NCI-H524 (cell line): ENCODE results near the gene AKT1.
"Not testable (repeated sequence)": the region's sequence is repeated elsewhere in the genome, so short reads cannot be mapped to it uniquely, and the experiment has no call there.

Experiments used
- DNase-seq, 2 experiments: peaks; one replicate each; lab custom pipeline; 2025; lab: John Stamatoyannopoulos, UW

Gene AKT1

GRCh38 chr14:104794993-104795780, at the start of gene AKT1:
Gene AKT1 (minus strand): TSS chr14:104795748. CDS start chr14:104792643, 3,105 bp downstream.
- DNase-seq, result no peak

DNA sequence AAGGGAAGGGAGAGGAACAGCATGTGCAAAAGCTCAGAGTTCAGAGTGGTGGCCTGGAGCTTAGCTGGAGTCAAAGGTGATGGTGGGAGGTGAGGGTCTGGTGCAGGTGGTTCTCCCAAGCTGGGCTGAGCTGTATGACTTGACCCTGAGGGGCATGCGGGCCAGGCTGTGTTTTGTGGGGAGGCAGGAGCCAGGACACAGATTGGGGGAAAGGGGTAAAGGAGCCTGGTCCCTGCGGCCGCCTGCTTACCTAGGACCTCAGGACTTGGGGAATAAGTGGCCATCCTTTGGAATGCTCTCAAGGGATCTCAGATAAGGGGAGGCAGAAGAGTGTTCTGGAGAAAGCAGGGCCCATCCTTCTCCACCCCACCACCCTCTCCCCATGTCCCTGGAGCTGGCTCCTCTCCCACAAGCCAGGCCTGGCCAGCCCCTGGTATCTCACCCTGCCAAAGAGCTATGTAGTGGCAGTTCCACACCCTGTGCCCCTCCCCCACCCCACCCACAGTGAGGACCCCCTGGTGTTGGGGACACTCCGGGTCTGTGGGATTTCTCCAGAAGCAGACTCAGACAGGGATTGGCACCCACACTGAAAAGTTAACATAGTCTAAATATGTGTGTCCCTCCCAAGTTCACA, 49.6 kb upstream of the AKT1 start:
- DNase-seq, result no peak

- peak in 1 of 2 experiments; percentile 53 for DNase-seq
Observed at GRCh38 chr14:104844306-104845032, 48.9 kb upstream of the AKT1 start.

DNA sequence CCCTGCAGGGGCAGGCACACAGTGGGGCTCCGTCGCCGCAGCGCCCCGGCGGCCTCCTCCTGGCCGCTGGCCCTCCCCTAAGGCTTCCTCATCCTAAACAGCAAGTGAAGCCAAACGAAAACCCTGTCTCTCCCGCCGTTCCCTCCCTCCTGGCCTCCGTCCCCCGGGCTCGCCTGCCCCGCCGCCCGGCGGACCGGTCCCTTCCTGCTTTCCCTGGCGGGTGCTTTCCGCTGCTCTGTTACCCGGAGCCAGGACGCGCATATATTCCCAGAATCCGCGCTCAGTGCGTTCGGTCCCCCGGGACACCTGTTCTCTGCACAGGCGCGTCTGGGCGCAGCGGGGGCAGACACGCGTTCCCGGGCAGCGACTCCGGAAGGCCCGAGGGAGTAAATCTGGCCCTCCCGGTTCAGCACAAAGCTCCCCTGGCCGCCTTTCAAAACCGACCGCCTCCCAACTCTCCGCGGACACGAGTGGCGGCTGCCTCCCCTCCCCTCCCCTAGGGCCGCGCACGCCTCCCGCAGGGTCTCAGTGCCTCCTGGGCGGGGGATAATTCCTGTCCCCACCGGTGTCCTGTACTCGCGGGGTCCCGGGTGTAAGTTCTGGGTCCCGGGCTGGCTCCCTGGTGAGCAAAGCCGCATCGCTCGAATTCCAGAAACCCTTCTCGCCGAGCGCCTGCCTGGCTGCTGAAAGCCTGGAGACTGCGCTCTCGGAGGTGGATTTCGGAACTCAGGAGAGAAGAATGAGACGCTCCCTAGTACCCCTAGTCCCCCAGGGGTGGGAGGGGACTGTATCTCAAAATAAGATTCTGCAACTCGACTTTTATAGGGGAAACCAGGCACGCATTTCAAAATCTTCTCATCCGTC, 48.1 kb upstream of the AKT1 start:
- peak in 1 of 2 experiments; percentile 55 for DNase-seq

DNA sequence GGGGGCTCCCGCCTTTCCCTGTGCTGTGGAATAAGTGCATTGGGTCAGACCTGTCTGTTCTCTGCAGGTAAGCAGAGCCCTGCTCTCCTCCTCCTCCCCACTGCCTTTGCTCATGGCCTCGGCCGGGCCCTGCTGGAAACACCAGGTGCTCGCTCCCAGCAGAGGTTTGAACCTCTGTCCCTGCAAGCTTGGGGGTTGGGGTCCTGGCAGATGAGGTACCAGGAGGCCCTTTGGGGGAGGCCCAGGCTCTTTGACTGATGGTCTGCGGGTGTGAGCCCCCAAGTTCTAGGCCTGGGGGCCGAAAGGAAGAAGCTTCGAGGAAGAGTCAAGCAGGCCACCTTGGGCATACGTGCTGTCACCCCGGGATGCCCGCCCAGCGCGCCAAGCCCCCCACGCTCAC, 47.5 kb upstream of the AKT1 start:
- DNase-seq, result no peak

GRCh38 chr14:104841730-104842129, 46.2 kb upstream of the AKT1 start:
- no peak for DNase-seq

DNA sequence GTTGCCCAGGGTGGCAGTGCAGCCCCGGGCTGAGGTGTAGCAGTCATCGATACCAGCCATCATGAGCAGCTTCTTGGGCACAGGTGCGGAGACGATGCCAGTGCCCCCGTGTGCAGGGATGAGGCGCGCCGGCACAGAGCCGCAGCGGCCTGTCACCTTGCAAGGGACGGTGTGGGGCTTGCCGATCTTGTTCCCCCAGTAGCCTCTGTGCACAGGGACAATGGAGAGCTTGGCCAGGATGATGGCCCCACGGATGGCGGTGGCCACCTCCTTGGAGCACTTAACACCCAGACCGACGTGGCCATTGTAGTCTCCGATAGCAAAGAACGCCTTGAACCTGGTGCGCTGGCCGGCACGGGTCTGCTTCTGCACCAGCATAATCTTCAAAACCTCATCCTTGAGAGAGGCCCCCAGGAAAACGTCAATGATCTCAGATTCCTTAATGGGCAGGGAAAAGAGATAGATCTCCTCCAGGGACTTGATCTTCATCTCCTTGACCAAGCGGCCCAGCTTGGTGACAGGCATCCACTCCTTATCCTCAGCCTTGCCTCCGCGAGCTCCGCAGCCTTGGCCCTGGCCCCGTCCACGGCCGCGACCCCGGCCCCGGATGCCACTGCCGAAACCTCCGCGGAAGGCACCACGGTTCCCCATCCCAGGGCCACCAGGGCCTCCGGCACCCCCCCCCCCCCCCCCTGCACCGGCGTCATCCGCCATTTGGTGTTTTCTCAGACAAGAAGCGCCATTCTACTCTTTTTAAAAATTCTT, 40.8 kb upstream of the AKT1 start:
- not testable (repeated sequence) for DNase-seq

- DNase-seq, result no peak
Observed at GRCh38 chr14:104830781-104831180, 35.2 kb upstream of the AKT1 start.

- DNase-seq, result peak; percentile 53 to 77
Observed at GRCh38 chr14:104827177-104828055, 31.9 kb upstream of the AKT1 start.

GRCh38 chr14:104826861-104827176, 31.3 kb upstream of the AKT1 start:
- DNase-seq, result peak in 1 of 2 experiments; percentile 36

DNA sequence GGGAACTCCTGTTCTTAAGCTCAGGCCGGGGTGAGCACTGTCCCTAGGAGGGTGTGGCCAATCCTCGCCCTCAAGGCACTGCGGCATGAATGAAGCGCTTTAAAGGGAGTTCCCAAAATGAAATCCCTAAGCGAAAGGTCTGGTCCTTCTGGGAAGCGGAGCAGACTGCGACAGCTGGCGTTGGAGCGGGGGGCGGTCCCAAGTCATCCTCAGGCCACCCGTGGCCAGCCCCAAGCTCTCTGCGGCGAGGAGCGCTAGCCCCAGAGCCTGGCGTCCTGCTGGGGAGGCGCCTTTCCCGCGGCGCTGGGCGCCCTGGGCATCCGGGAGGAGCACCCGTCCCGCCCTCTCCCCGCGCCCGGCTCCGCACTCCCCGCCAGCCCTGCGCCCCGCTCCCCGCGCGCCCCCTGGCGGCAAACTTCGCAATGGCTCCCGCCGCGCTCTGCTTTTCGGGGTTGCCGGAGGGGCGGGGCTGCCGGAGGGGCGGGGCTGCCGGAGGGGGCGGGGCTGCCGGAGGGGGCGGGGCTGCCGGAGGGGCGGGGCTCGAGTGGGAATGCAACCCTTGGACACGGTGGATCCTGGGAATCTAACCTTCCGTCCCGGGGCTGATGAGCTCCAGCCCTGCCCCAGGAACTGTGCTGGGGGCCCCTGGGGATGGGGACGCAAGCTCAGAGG, 30.8 kb upstream of the AKT1 start:
- peak; percentile 93 to 96 for DNase-seq

DNA sequence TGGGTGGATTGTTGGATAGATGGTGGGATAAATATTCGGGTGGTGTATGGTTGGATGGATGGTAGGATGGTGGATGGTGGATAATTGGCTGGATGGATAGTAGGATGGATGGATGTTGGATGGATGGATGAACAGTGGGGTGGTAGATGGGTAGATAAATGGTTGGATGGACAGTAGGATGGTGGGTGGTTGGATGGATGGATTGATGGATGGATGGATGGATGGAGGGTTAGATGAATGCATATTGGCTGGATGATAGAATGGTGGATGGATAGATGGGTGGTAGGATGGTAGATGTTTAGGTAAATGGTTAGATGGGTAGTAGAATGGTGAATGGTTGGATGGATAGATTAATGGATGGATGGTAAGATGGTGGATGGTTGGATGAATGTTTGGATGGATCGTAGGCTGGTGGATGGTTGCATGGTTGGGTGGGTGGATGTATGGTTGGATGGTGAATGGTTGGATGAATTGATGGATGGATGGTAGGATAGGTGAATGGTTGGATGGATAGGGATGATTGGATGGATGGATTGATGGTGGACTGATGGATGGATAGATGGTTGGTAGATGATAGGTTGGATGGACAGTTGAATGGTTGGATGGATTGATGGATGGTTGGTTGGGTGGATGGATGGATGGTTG, 28.9 kb upstream of the AKT1 start:
- DNase-seq, result no peak

DNA sequence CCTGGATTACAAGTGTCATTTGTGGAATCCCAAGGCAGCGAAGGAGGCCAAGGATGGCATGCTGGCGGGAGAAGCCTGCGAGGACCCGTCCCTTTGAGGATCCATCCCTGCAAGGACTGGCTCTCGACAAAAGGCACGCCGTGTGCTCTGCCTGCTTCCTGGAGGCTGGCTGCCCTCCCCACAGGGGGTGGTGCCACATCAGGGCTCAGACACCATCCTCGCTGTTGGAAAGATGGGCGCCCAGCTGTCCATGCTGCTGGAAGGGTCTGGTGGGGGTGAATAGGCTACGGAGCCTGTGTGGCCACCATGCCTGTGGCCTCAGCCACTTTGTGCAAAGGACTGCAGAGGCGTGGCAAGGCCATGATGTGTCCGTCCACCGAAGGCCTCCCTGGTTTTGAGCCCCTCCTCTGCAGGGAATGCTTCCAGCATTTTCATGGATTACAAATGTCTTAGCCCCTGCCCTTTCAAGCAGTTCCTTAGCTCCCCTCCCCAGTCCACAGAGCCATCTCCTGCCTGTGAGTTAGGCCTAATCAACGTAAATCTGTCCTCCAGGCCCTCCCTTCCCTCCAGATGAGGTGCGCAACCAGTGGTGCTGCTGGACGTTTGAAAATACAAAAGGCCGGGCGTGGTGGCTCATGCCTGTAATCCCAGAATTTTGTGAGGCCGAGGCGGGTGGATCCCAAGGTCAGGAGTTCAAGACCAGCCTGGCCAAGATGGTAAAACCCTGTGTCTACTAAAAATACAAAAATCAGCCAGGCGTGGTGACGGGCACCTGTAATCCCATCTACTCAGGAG, 27.5 kb upstream of the AKT1 start:
- no peak for DNase-seq

DNA sequence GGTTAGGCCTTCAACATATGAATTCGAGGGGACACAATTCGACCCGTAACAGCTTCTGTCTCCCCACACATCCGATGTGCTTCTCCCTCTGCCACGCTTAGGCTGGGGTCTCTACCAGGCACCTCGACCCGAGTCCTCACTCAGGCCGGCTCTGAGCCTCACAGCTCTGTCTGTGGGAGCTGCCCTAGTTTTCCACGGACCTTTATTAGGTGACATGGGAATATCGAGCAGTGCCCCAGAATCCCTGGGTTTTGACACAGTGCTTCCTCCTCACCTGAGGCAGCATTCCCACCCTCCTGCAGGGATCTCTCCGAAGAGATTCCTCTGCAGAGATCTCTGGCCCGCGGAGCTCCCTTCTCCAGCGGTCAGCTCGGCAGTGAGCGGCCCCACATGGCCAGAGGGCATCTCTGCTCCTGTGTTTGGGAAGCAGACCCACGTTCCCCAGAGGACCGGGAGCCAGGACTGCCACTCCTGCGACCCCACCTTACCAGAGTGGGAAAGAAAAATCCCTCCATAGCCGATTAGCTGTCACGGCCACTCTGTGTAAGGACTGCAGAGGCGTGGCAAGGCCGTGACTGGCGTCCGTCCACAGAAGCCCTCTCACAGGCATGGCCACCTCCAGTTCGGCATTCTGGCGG, 26.5 kb upstream of the AKT1 start:
- DNase-seq, result no peak

DNA sequence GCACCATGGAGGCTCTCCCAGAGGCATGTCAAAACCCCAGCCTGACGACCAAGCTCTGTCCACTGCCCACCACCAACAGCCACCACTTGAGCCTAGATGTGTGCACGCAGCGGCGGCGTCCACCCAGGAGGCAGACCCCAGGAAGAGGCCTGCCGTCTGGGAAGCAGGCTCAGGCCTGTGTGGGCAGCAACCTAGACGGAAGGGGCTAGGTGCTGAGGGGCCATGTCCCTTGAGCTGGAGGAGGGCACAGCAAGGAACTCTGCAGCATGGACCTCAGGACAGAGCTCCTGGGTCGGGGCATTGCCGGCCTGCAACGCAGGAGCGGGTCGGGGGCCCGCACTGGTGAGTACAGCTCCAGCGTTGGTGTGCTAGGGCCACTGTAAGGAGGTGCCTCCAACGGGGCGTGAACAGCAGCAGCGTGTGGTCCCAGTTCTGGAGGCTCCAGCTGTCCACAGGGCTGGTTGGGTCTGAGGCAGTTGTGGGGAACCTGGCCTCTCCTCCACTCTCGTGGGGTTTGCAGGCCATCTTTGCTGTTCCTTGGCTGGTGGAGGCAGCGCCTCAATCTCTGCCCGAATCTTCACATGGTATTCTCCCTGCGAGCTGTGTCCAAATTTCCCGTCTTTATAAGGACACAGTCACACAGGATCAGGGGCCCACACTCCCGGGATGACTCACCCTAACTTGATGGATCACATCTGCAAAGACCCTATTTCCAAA, 25.8 kb upstream of the AKT1 start:
- DNase-seq, result no peak

GRCh38 chr14:104820669-104821228, 25.2 kb upstream of the AKT1 start:
- peak; percentile 46 to 77 for DNase-seq

DNA sequence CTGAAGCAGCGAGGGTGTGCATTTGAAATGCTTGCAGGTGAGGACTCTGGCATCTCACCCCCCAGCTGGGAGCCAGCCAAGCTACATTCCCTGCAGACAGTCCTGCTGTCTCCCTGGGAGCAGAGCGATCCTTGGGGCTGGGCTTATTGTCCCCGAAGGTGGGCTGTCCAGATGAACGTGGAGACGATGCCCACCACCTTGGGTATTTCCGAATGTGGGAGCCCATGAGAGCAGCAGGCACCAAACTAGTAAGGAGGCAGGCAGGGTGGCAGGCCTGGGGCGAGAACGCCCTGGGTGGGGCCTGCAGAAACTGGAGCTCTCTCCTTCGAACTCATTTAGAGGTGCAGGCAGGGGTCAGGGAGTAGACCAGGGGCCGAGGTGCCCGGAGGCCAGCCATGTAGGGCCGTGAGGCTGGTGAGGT, 23.8 kb upstream of the AKT1 start:
- no peak for DNase-seq
